ENCODE measurements around the gene LY6G6F.

DNA sequence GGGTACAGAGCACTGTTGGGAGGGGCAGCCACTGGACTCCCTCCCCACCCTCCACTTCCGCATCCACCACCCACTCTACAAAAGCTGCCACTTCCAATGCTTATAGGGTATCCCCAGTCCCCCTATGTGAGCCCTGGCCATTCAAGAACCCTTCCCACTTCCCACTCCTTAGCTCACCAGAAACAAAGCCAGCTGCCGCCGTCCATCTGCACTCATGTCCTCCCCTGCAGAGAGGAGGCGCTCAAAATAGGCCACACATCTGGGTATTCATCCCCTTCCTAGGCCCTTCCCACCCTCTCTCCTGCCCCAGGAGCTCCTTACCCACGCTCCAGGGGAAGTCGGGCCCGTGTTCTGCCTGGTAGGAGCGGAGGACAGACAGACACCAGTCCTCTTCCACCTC is 19.3 kb upstream of the LY6G6F start:
- TF ChIP-seq CTCF (IDR thresholded peaks at IDR 0.05; ENCODE audit: low read length) = no peak
- TF ChIP-seq EZH2 (IDR thresholded peaks at IDR 0.05; ENCODE audit: borderline replicate concordance, low read length) = no peak

All from OCI-LY1 (cell line).